Left lung (tissue), 10 donors: Measurements from ENCODE around the gene LCOR. TPM values are rescaled to one million over a fixed set of nuclear protein-coding genes. Genes with fewer than 3 reads are reported as not detected.
"Not testable (repeated sequence)": the region's sequence is repeated elsewhere in the genome, so short reads cannot be mapped to it uniquely, and the experiment has no call there.

Source experiments
- ATAC-seq: fragments of 200-7000 bp; cut with Tn5 transposase; one replicate; pipeline ENCODE4 v1.9.1; 2020; ENCODE audit warnings: moderate library complexity
- DNase-seq, 4 donors: peaks; one replicate each; pipeline ENCODE4 v3.0.0-alpha.2; 2013 to 2020
- H3K27ac ChIP-seq, 2 donors: fragments of 200-600 bp; sonication (generic) in 1 of 2; one replicate each; pipeline versions ENCODE4 v1.5.0 to v1.8.0; 2020 to 2021
- H3K27me3 ChIP-seq, 2 donors: fragments of 200-600 bp; sonication (generic) in 1 of 2; one replicate each; pipeline versions ENCODE4 v1.5.0 to v1.8.0; 2020 to 2021
- H3K36me3 ChIP-seq, 2 donors: fragments of 200-600 bp; sonication (generic) in 1 of 2; one replicate each; pipeline versions ENCODE4 v1.5.0 to v1.8.0; 2020 to 2021
- H3K4me1 ChIP-seq, 2 donors: fragments of 200-600 bp; one replicate each; pipeline ENCODE4 v1.8.0; 2021
- H3K4me3 ChIP-seq, 2 donors: fragments of 200-600 bp; sonication (generic) in 1 of 2; one replicate each; pipeline versions ENCODE4 v1.5.0 to v1.8.0; 2020 to 2021; ENCODE audit warnings: mild to moderate bottlenecking in 1 of 2
- H3K9me3 ChIP-seq, 2 donors: fragments of 200-600 bp; sonication (generic) in 1 of 2; one replicate each; pipeline versions ENCODE4 v1.5.0 to v1.8.0; 2020 to 2021
- intact Hi-C, 2 donors: fragments of 100-400 bp; cut with DNase I; formaldehyde crosslinking; loops; one replicate each; pipeline versions ENCODE4 v1.11.2 to v1.14.2; 2022
- polyA plus RNA-seq, 6 donors: library from polyadenylated mRNA; unstranded; fragments of 120-200 nt; gene quantifications; one replicate each; pipeline ENCODE4 v1.2.1, GENCODE V29; 2013; ENCODE audit not compliant: insufficient read length in 6 of 6
- total RNA-seq, 2 donors: library from RNA; stranded (reverse); fragmentation: NEBNext Ultra II Directional; extraction: Animal tissue kit (Norgen Biotek cat#: 25700); gene quantifications; one replicate each; pipeline ENCODE4 v1.2.1, GENCODE V29; 2021
- TF ChIP-seq, protein P1 (sequence below), 2 donors: fragments of 200-600 bp; sonication (generic) in 1 of 2; IDR thresholded peaks; one replicate each; pipeline versions ENCODE4 v1.5.0 to v1.8.0; 2021; ENCODE audit warnings: antibody characterized with exemption in 2 of 2
- donor health status: DM: no; HTN: yes; CAD: no.
- donor health status: DM: no; HTN: no; CAD: no.

Gene LCOR
- total and polyA plus RNA-seq, 8 donors: 20.8 to 29.6 (median 22.9) TPM

GRCh38 chr10:96935810-96936209 lies 103.7 kb downstream of the LCOR start:
- Histone ChIP-seq H3K27ac (no peak overlapping the region), H3K4me1 (peaks cover 0 to 6% of the 10 kb centered on the region in 2 donors), H3K9me3 (no peaks in the 10 kb centered on the region), H3K4me3 (no peak overlapping the region), H3K27me3 (no peaks in the 10 kb centered on the region), H3K36me3 (peaks cover 0 to 10% of the 10 kb centered on the region in 2 donors)
- TF ChIP-seq, protein P1, sequence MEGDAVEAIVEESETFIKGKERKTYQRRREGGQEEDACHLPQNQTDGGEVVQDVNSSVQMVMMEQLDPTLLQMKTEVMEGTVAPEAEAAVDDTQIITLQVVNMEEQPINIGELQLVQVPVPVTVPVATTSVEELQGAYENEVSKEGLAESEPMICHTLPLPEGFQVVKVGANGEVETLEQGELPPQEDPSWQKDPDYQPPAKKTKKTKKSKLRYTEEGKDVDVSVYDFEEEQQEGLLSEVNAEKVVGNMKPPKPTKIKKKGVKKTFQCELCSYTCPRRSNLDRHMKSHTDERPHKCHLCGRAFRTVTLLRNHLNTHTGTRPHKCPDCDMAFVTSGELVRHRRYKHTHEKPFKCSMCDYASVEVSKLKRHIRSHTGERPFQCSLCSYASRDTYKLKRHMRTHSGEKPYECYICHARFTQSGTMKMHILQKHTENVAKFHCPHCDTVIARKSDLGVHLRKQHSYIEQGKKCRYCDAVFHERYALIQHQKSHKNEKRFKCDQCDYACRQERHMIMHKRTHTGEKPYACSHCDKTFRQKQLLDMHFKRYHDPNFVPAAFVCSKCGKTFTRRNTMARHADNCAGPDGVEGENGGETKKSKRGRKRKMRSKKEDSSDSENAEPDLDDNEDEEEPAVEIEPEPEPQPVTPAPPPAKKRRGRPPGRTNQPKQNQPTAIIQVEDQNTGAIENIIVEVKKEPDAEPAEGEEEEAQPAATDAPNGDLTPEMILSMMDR (IDR thresholded peaks at IDR 0.05): no peak
- ATAC-seq: no peak
- no peak for DNase-seq
- intact Hi-C loops: no loop called here

DNA sequence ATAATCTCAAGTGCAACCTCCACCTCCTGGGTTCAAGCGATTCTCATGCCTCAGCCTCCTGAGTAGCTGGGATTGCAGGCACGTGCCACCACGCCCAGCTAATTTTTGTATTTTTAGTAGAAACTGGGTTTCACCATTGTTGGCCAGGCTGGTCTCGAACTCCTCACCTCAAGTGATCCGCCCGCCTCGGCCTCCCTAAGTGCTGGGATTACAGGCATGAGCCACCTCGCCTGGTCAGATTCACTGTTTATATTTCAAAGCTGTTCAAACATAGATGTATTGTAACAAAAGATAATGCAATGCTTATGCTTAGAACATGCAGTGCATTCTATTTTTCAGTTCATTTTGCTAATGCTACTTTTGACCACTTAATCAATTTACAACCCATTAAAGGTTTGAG lies 111.1 kb downstream of the LCOR start:
- ATAC-seq, H3K4me1 ChIP-seq, H3K36me3 ChIP-seq, H3K27ac ChIP-seq, intact Hi-C loops, H3K4me3 ChIP-seq, DNase-seq, H3K9me3 ChIP-seq, H3K27me3 ChIP-seq: not testable (repeated sequence)

DNA sequence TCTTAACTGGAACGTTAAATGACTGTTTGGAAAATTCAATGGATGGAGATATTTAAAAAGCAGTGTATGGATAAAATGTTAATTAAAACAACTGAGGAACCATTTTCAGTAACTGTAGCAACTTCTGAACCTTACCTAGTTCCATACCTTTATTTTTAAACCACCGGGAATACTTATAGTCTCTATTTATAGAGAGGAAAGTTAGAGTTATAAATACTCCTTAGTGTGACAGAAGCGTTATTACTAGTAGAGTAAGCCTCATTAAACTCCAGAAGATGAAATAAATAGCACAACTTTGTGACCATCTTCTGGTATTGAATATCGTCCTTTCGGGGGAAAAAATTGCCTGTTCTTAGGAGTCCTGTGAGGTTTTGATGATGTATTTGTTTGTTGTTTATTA lies 114.9 kb downstream of the LCOR start:
- Histone ChIP-seq H3K27ac (no peak overlapping the region), H3K4me3 (no peak overlapping the region), H3K27me3 (no peaks in the 10 kb centered on the region), H3K36me3 (peaks cover 0 to 12% of the 10 kb centered on the region in 2 donors), H3K9me3 (no peaks in the 10 kb centered on the region), H3K4me1 (no peaks in the 10 kb centered on the region)
- DNase-seq (no peak), ATAC-seq (no peak)
- intact Hi-C loops: no loop called here
- TF ChIP-seq, protein P1 (IDR thresholded peaks at IDR 0.05): no peak

DNA sequence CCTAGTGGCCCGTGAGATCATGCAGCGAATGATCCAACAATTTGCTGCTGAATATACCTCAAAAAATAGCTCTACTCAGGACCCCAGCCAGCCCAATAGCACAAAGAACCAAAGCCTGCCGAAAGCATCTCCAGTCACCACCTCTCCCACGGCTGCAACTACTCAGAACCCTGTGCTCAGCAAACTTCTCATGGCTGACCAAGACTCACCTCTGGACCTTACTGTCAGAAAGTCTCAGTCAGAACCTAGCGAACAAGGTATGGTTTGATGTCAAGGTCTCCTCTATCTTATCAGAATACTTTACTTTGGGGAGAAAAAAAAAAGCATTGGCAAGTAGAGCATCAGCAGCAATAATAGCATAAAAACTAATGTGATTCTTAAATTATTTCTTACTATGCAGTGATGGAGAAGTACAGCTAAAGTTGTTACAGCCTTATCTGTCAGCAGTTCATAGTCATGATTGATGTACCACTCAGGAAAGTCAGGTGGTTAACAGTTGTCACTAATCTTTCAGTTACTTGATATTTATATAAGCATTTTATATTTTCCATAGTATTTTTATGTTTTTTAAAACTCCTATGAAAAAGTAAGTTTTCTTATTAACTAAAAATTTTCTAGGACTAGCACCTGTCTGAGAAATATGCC lies 117.1 kb downstream of the LCOR start:
- ATAC-seq: no peak
- no peak for DNase-seq
- no peak overlapping the region for H3K4me3 ChIP-seq
- TF ChIP-seq, protein P1 (IDR thresholded peaks at IDR 0.05): no peak
- no peaks in the 10 kb centered on the region for H3K9me3 ChIP-seq
- H3K27ac ChIP-seq: no peak overlapping the region
- intact Hi-C loops: no loop called here
- H3K4me1 ChIP-seq: no peaks in the 10 kb centered on the region
- peaks cover 0 to 20% of the 10 kb centered on the region in 2 donors for H3K36me3 ChIP-seq
- H3K27me3 ChIP-seq: no peaks in the 10 kb centered on the region

GRCh38 chr10:96951954-96952353 lies 119.9 kb downstream of the LCOR start:
- no peak for ATAC-seq
- Histone ChIP-seq H3K9me3 (no peaks in the 10 kb centered on the region), H3K4me3 (no peak overlapping the region), H3K27me3 (no peaks in the 10 kb centered on the region), H3K36me3 (peaks cover 0 to 45% of the 10 kb centered on the region in 2 donors), H3K27ac (no peak overlapping the region), H3K4me1 (no peaks in the 10 kb centered on the region)
- TF ChIP-seq, protein P1 (IDR thresholded peaks at IDR 0.05): no peak
- intact Hi-C loops: no loop called here
- no peak for DNase-seq

- Histone ChIP-seq H3K4me1 (no peaks in the 10 kb centered on the region), H3K36me3 (peaks cover 0 to 39% of the 10 kb centered on the region in 2 donors), H3K27ac (no peak overlapping the region), H3K27me3 (no peaks in the 10 kb centered on the region), H3K4me3 (no peak overlapping the region), H3K9me3 (no peaks in the 10 kb centered on the region)
- ATAC-seq (no peak), DNase-seq (no peak)
- intact Hi-C loops: no loop called here
- TF ChIP-seq, protein P1 (IDR thresholded peaks at IDR 0.05): no peak
Observed at GRCh38 chr10:96955794-96956193, 123.7 kb downstream of the LCOR start.
